Ovary (tissue), 3 donors: ENCODE data around the gene BAIAP2L1.

ENCODE experiments used
- EP300 ChIP-seq: sonication (generic); formaldehyde crosslinking; IDR thresholded peaks from one replicate; pipeline ENCODE4 v1.6.1; 2017; ENCODE audit warnings: antibody characterized with exemption
- POLR2A ChIP-seq: fragments of 450-650 bp; IDR thresholded peaks from one replicate; pipeline ENCODE4 v1.6.1; 2017; ENCODE audit warnings: antibody characterized with exemption, mild to moderate bottlenecking, moderate library complexity
- TF ChIP-seq, protein P1 (sequence below), 3 donors: fragments of 450-650 bp in 2 of 3; fragments of 200-600 bp in 1 of 3; IDR thresholded peaks; one replicate each; pipeline versions ENCODE4 v1.5.1 to v1.8.0; 2016 to 2022; ENCODE audit warnings: antibody characterized with exemption in 3 of 3, mild to moderate bottlenecking in 1 of 3
- donor health status: DM: no; HTN: no; CAD: no.

DNA sequence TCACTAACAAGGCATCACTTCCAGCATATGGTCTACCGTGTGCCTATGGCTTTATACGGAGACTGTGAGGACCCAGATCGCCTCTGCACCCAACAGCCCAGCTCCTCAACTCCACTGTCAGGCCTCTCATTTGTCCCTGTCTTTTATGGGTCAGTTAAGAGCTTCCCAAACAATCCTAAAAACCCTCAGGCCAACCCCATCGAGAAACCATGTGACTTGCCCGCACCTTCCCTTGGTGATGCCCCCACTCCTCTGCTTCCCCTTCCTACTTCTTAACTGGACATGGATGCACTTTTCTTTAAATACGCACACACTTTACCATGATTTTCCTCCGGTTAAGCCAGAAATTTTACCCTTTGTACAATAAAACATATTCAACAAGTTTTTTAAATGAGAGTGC, 46.8 kb downstream of the BAIAP2L1 start:
- TF ChIP-seq POLR2A = no peak
- TF ChIP-seq, protein P1, sequence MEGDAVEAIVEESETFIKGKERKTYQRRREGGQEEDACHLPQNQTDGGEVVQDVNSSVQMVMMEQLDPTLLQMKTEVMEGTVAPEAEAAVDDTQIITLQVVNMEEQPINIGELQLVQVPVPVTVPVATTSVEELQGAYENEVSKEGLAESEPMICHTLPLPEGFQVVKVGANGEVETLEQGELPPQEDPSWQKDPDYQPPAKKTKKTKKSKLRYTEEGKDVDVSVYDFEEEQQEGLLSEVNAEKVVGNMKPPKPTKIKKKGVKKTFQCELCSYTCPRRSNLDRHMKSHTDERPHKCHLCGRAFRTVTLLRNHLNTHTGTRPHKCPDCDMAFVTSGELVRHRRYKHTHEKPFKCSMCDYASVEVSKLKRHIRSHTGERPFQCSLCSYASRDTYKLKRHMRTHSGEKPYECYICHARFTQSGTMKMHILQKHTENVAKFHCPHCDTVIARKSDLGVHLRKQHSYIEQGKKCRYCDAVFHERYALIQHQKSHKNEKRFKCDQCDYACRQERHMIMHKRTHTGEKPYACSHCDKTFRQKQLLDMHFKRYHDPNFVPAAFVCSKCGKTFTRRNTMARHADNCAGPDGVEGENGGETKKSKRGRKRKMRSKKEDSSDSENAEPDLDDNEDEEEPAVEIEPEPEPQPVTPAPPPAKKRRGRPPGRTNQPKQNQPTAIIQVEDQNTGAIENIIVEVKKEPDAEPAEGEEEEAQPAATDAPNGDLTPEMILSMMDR (IDR thresholded peaks at IDR 0.05) = no peak
- TF ChIP-seq EP300 = no peak
